HepG2 (cell line): ENCODE measurements around the gene ERC1. TPM values are rescaled to one million over a fixed set of nuclear protein-coding genes. Genes with fewer than 3 reads are reported as not detected.

Source experiments
- ATAC-seq: fragments of 200-7000 bp; cut with Tn5 transposase; 3 replicates; pipeline ENCODE4 v1.9.1; 2020; ENCODE audit warnings: mild to moderate bottlenecking, moderate library complexity
- BruUV-seq: library from RNA; stranded (reverse); fragments of 400-500 nt; replicated peaks from 2 replicates; lab custom pipeline; 2021; lab: Mats Ljungman, UMichigan
- CTCF ChIA-PET: fragments of 300-600 bp; formaldehyde crosslinking; extraction: SDS; loops from one replicate; lab custom pipeline; 2021; ENCODE audit warnings: low total read pairs, inconsistent platforms, low intra/inter-chr PET ratio; lab: Yijun Ruan, JAX
- POLR2A ChIA-PET: fragments of 350-600 bp; sonication (Branson Sonifier 250); formaldehyde crosslinking; loops from one replicate; lab custom pipeline; 2020; ENCODE audit warnings: antibody characterized with exemption, inconsistent platforms; lab: Yijun Ruan, JAX
- DNase-seq: peaks from one replicate; pipeline ENCODE4 v3.0.0-alpha.2; 2015; ENCODE audit warnings: low spot score
- FAIRE-seq: peaks from 3 replicates; lab custom pipeline; 2011; peaks lifted over from hg19 to GRCh38; lab: Jason Lieb, UNC
- H2AFZ ChIP-seq: one replicate; pipeline ENCODE4 v1.6.1; 2011; ENCODE audit warnings: low read length, inconsistent platforms
- H3K27ac ChIP-seq: fragments of 300-600 bp; 3 replicates; pipeline ENCODE4 v1.8.0; 2011; ENCODE audit warnings: mixed run types, mild to moderate bottlenecking, mixed read lengths, low read length, inconsistent platforms; ENCODE audit not compliant: insufficient read depth; ENCODE audit errors: extremely low read length
- H3K27me3 ChIP-seq, 2 experiments: fragments of 200-600 bp in 1 of 2; 2 replicates in 1 of 2; 3 replicates in 1 of 2; pipeline versions ENCODE4 v1.6.0 to v1.8.0; 2011; ENCODE audit warnings: low read length in 2 of 2, mild to moderate bottlenecking in 2 of 2, moderate library complexity in 2 of 2, inconsistent platforms in 1 of 2; ENCODE audit not compliant: insufficient read depth in 2 of 2, control insufficient read depth in 1 of 2
- H3K36me3 ChIP-seq, 2 experiments: fragments of 200-600 bp in 1 of 2; replicated peaks in 1 of 2; 2 replicates in 1 of 2; 3 replicates in 1 of 2; pipeline versions ENCODE4 v1.5.1 to v1.8.0; 2011; ENCODE audit warnings: low read length in 2 of 2, inconsistent platforms in 1 of 2; ENCODE audit not compliant: insufficient read depth in 2 of 2, control insufficient read depth in 1 of 2
- H3K4me1 ChIP-seq: 2 replicates; pipeline ENCODE4 v1.5.1; 2012; ENCODE audit warnings: low read length, inconsistent platforms; ENCODE audit not compliant: insufficient read depth
- H3K4me2 ChIP-seq: 2 replicates; pipeline ENCODE4 v1.6.0; 2011; ENCODE audit warnings: low read depth, low read length, inconsistent platforms
- H3K4me3 ChIP-seq, 3 experiments: fragments of 200-600 bp in 1 of 3; sonication (generic), shearing (Covaris generic) in 1 of 3; replicated peaks in 1 of 3; 2 replicates each; pipeline ENCODE4 v1.5.1; 2011 to 2016; ENCODE audit warnings: low read length in 3 of 3, inconsistent platforms in 2 of 3, low read depth in 2 of 3, mild to moderate bottlenecking in 2 of 3, control low read depth in 1 of 3, mixed read lengths in 1 of 3; ENCODE audit not compliant: insufficient read depth in 1 of 3
- H3K79me2 ChIP-seq: one replicate; pipeline ENCODE4 v1.6.1; 2011; ENCODE audit warnings: low read length, inconsistent platforms; ENCODE audit not compliant: insufficient read depth
- H3K9ac ChIP-seq: 2 replicates; pipeline ENCODE4 v1.6.0; 2011; ENCODE audit warnings: mild to moderate bottlenecking, low read depth, low read length, inconsistent platforms; ENCODE audit not compliant: insufficient read depth
- H3K9me3 ChIP-seq: 2 replicates; pipeline ENCODE4 v1.5.1; 2012; ENCODE audit warnings: mild to moderate bottlenecking, low read length
- H4K20me1 ChIP-seq: 2 replicates; pipeline ENCODE4 v1.6.0; 2011; ENCODE audit warnings: inconsistent platforms, mild to moderate bottlenecking, low read length, moderate library complexity; ENCODE audit not compliant: insufficient read depth
- GABPA ChIP-seq, 2 experiments: IDR thresholded peaks; 2 replicates each; pipeline ENCODE4 v1.6.1; 2011 to 2016; ENCODE audit warnings: low read depth in 2 of 2, low read length in 1 of 2, missing biosample characterization in 1 of 2, missing genetic modification characterization in 1 of 2
- IKZF1 ChIP-seq: fragments of 450-650 bp; IDR thresholded peaks from 2 replicates; pipeline ENCODE4 v1.7.1; 2016
- MZF1 ChIP-seq: sonication (generic); formaldehyde crosslinking; IDR thresholded peaks from 2 replicates; pipeline ENCODE4 v1.8.1; 2023; ENCODE audit warnings: mild to moderate bottlenecking, missing genetic modification reagents, borderline replicate concordance
- PAF1 ChIP-seq: IDR thresholded peaks from 2 replicates; pipeline ENCODE4 v1.6.1; 2016; ENCODE audit warnings: missing genetic modification reagents, missing compliant biosample characterization
- PHF20 ChIP-seq: sonication (generic); formaldehyde crosslinking; IDR thresholded peaks from 2 replicates; pipeline ENCODE4 v1.5.0; 2020; ENCODE audit warnings: mild to moderate bottlenecking, missing genetic modification reagents
- RBM22 ChIP-seq: fragments of 200-400 bp; formaldehyde crosslinking; optimal IDR thresholded peaks from 2 replicates; pipeline ENCODE3; 2017; ENCODE audit warnings: mild to moderate bottlenecking, low read length, moderate library complexity
- SALL1 ChIP-seq: sonication (generic); formaldehyde crosslinking; IDR thresholded peaks from 2 replicates; pipeline ENCODE4 v1.8.0; 2022; ENCODE audit warnings: mild to moderate bottlenecking, missing genetic modification reagents
- SMAD9 ChIP-seq: sonication (generic); formaldehyde crosslinking; IDR thresholded peaks from 2 replicates; pipeline ENCODE4 v1.5.1; 2020; ENCODE audit warnings: mild to moderate bottlenecking, missing genetic modification reagents
- SNAPC2 ChIP-seq: sonication (generic); formaldehyde crosslinking; IDR thresholded peaks from 2 replicates; pipeline ENCODE4 v1.8.1; 2022; ENCODE audit warnings: mild to moderate bottlenecking, missing genetic modification reagents
- ZNF20 ChIP-seq: sonication (generic); formaldehyde crosslinking; IDR thresholded peaks from 2 replicates; pipeline ENCODE4 v1.4.0; 2020; ENCODE audit warnings: mild to moderate bottlenecking, moderate library complexity, missing genetic modification reagents
- ZNF256 ChIP-seq: sonication (generic); formaldehyde crosslinking; conservative IDR thresholded peaks from 2 replicates; pipeline ENCODE4 v1.4.0; 2020; ENCODE audit warnings: missing genetic modification reagents
- ZNF557 ChIP-seq: sonication (generic); formaldehyde crosslinking; IDR thresholded peaks from 2 replicates; pipeline ENCODE4 v1.4.0; 2020; ENCODE audit warnings: missing genetic modification reagents
- ZNF644 ChIP-seq: IDR thresholded peaks from 2 replicates; pipeline ENCODE4 v1.6.1; 2016; ENCODE audit warnings: low read depth
- ZNF672 ChIP-seq: sonication (generic); formaldehyde crosslinking; IDR thresholded peaks from 2 replicates; pipeline ENCODE4 v1.8.1; 2022; ENCODE audit warnings: missing genetic modification reagents
- WGBS: methylation state at CpG from one replicate; pipeline ENCODE4 v1.1.6; 2017; ENCODE audit warnings: low lambda C conversion rate; 5-methylcytosine and 5-hydroxymethylcytosine counted together
- in situ Hi-C: cut with HindIII; loops from 2 replicates; pipeline ENCODE4 v1.10.0; 2017; ENCODE audit warnings: low pct_unique_long_range_greater_than_20kb; ENCODE audit not compliant: extremely low pct_ligation_motif_present
- intact Hi-C: fragments of 100-400 bp; cut with micrococcal nuclease; formaldehyde crosslinking; loops from one replicate; pipeline ENCODE4 v1.10.0; 2022; ENCODE audit not compliant: unreplicated experiment
- polyA plus RNA-seq, 8 experiments: library from polyadenylated mRNA; depleted of rRNA in 3 of 8; stranded (reverse) in 7 of 8; unstranded in 1 of 8; fragments of >200 nt; fragmentation: Illumina TruSeq in 4 of 8; extraction: Trizol in 4 of 8; gene quantifications; 2 replicates each; pipeline versions ENCODE4 v1.2.1 to v1.2.3, GENCODE V29; 2011 to 2016; ENCODE audit warnings: low read depth in 4 of 8, missing spikeins in 1 of 8, mixed read lengths in 1 of 8; ENCODE audit not compliant: insufficient read depth in 1 of 8
- total RNA-seq, 5 experiments: library from RNA; depleted of rRNA; stranded (reverse); fragments of >200 nt; fragmentation: Illumina TruSeq; extraction: Trizol; gene quantifications; 2 replicates each; pipeline ENCODE4 v1.2.3, GENCODE V29; 2016; ENCODE audit warnings: low read depth in 1 of 5
- TF ChIP-seq, protein P1 (sequence below): sonication (generic); formaldehyde crosslinking; IDR thresholded peaks from 2 replicates; pipeline ENCODE4 v1.4.0; 2020; ENCODE audit warnings: missing genetic modification reagents; ENCODE audit errors: not compliant biosample characterization
- TF ChIP-seq, protein P2 (sequence below): sonication (generic); formaldehyde crosslinking; IDR thresholded peaks from 2 replicates; pipeline ENCODE4 v1.9.0; 2021; ENCODE audit warnings: missing genetic modification reagents, mild to moderate bottlenecking, borderline replicate concordance
- TF ChIP-seq, protein P3 (sequence below): sonication (generic); formaldehyde crosslinking; IDR thresholded peaks from 2 replicates; pipeline ENCODE4 v1.5.0; 2020; ENCODE audit warnings: mild to moderate bottlenecking, missing genetic modification reagents
- TF ChIP-seq, protein P4 (sequence below): sonication (generic); formaldehyde crosslinking; IDR thresholded peaks from 2 replicates; pipeline ENCODE4 v1.5.0; 2020; ENCODE audit warnings: missing genetic modification reagents, mild to moderate bottlenecking, borderline replicate concordance

Gene ERC1
- total and polyA plus RNA-seq, 2 of the 13 experiments (the other 11 are each of a cell fraction or from before 2014, with no cell fraction given), result 6.1 to 12.4 TPM

DNA sequence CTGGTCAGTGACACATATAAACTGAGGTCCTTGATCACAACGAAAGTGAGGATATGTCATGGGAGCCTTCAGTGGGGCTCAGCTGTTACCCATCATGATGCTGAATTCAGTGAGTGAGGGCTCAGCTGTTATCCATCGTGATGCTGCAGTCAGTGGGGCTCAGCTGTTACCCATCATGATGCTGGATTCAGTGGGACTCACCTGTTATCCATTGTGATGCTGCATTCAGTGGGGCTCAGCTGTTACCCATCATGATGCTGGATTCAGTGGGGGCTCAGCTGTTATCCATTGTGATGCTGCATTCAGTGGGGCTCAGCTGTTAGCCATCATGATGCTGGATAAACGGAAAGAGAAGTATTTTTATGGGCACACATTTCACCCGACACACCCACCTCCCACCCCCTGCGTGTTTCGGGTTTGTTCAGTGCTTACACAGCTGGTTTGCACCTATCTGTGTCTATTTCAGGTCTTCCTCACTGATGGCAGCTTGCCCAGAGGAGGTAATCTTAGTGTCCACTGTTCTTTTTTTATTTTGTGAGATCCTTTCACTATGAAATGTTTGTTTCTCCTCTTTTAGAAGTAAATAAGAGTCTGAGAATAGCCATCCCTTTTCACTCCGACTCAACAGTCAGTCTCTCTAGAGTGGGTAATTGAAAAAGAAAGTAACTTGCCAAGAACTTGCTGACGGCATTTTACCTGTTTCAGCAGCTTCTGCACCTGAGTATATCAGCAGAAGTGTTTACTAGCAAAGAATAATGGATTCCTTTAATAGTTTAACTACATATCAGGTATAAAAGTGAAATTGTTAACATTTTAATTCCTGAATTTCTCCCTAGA, 183.0 kb downstream of the ERC1 start (continued):
- TF ChIP-seq, protein P1, sequence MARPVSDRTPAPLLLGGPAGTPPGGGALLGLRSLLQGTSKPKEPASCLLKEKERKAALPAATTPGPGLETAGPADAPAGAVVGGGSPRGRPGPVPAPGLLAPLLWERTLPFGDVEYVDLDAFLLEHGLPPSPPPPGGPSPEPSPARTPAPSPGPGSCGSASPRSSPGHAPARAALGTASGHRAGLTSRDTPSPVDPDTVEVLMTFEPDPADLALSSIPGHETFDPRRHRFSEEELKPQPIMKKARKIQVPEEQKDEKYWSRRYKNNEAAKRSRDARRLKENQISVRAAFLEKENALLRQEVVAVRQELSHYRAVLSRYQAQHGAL (CRISPR knock-in tag), result no peak
- TF ChIP-seq, protein P2, sequence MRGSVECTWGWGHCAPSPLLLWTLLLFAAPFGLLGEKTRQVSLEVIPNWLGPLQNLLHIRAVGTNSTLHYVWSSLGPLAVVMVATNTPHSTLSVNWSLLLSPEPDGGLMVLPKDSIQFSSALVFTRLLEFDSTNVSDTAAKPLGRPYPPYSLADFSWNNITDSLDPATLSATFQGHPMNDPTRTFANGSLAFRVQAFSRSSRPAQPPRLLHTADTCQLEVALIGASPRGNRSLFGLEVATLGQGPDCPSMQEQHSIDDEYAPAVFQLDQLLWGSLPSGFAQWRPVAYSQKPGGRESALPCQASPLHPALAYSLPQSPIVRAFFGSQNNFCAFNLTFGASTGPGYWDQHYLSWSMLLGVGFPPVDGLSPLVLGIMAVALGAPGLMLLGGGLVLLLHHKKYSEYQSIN (CRISPR knock-in tag), result no peak
- TF ChIP-seq MZF1 (CRISPR knock-in tag) (no peak), IKZF1 (no peak), ZNF20 (no peak), PHF20 (CRISPR knock-in tag) (no peak), SMAD9 (CRISPR knock-in tag) (no peak), SNAPC2 (no peak)

DNA sequence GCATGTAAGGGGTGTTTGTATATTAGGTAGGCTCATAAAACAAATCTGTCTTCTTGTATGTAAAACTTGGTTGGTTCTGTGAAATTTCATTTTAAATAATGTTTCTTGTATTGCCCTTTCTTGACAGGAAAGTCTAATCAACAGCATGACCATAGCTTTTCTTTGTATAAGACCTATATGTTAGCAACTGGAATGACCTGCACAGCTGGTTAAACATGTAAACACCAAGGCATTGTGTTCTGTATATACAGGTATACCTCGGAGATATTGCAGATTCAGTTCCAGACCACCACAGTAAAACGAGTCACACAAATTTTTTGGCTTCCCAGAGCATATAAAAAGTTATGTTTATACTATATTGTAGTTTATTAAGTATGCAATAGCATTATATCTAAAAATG, 183.6 kb downstream of the ERC1 start:
- H3K27me3 ChIP-seq, result no peaks in the 10 kb centered on the region
- FAIRE-seq, result no peak
- H3K9me3 ChIP-seq, result no peaks in the 10 kb centered on the region
- H3K9ac ChIP-seq, result no peak overlapping the region
- POLR2A ChIA-PET, result no interaction called here
- H3K4me2 ChIP-seq, result no peak overlapping the region
- no TSS peak for BruUV-seq
- H3K4me3 ChIP-seq, result no peak overlapping the region
- H2AFZ ChIP-seq, result no peak overlapping the region
- peaks cover 2 to 3% of the 10 kb centered on the region in 2 experiments; a peak in 2 of 5 replicates for H3K36me3 ChIP-seq
- CTCF ChIA-PET, result no interaction called here
- peaks cover 6% of the 10 kb centered on the region; the same call in 1 of the 2 replicates for H3K4me1 ChIP-seq
- ATAC-seq, result no peak
- H4K20me1 ChIP-seq, result no peaks in the 10 kb centered on the region
- no peak overlapping the region for H3K27ac ChIP-seq
- no peaks in the 10 kb centered on the region for H3K79me2 ChIP-seq
- 91% methylated on average over 2 of the region's 2 CpGs for whole genome bisulfite sequencing
- intact Hi-C loops (no loop called here), in situ Hi-C loops (no loop called here)
- DNase-seq, result no peak
- TF ChIP-seq RBM22 (no peak), ZNF256 (CRISPR knock-in tag) (no peak), ZNF644 (CRISPR knock-in tag) (no peak), SALL1 (CRISPR knock-in tag) (no peak), PAF1 (CRISPR knock-in tag) (no peak), GABPA (IDR thresholded peaks at IDR 0.05; ENCODE audit: low read depth, low read length) (no peak), GABPA (CRISPR knock-in tag; IDR thresholded peaks at IDR 0.05; ENCODE audit: low read depth) (no peak), ZNF557 (CRISPR knock-in tag) (no peak), ZNF672 (no peak)
- TF ChIP-seq, protein P3, sequence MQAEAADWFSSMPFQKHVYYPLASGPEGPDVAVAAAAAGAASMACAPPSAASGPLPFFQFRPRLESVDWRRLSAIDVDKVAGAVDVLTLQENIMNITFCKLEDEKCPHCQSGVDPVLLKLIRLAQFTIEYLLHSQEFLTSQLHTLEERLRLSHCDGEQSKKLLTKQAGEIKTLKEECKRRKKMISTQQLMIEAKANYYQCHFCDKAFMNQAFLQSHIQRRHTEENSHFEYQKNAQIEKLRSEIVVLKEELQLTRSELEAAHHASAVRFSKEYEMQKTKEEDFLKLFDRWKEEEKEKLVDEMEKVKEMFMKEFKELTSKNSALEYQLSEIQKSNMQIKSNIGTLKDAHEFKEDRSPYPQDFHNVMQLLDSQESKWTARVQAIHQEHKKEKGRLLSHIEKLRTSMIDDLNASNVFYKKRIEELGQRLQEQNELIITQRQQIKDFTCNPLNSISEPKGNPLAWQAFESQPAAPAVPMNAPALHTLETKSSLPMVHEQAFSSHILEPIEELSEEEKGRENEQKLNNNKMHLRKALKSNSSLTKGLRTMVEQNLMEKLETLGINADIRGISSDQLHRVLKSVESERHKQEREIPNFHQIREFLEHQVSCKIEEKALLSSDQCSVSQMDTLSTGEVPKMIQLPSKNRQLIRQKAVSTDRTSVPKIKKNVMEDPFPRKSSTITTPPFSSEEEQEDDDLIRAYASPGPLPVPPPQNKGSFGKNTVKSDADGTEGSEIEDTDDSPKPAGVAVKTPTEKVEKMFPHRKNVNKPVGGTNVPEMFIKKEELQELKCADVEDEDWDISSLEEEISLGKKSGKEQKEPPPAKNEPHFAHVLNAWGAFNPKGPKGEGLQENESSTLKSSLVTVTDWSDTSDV (CRISPR knock-in tag), result no peak
- TF ChIP-seq, protein P4, sequence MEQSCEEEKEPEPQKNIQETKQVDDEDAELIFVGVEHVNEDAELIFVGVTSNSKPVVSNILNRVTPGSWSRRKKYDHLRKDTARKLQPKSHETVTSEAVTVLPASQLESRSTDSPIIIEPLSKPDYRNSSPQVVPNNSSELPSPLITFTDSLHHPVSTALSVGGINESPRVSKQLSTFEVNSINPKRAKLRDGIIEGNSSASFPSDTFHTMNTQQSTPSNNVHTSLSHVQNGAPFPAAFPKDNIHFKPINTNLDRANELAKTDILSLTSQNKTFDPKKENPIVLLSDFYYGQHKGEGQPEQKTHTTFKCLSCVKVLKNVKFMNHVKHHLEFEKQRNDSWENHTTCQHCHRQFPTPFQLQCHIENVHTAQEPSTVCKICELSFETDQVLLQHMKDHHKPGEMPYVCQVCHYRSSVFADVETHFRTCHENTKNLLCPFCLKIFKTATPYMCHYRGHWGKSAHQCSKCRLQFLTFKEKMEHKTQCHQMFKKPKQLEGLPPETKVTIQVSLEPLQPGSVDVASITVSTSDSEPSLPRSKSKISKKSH, result no peak
